ENCODE measurements around the gene TFPI.

GRCh38 chr2:187504312-187504921 is 49.8 kb downstream of the TFPI start:
- TF ChIP-seq SIN3A (IDR thresholded peaks at IDR 0.05; ENCODE audit: low read depth) (no peak), CEBPB (IDR thresholded peaks at IDR 0.05; ENCODE audit: low read depth) (no peak), EGR1 (IDR thresholded peaks at IDR 0.05; ENCODE audit: low read depth) (no peak), POLR2AphosphoS5 (IDR thresholded peaks at IDR 0.05; ENCODE audit: low read depth, low read length) (no peak), POLR2A (IDR thresholded peaks at IDR 0.05; ENCODE audit: borderline replicate concordance, extremely low read depth, insufficient read depth, insufficient read length) (no peak), EZH2phosphoT487 (IDR thresholded peaks at IDR 0.05; ENCODE audit: borderline replicate concordance) (no peak), RAD21 (IDR thresholded peaks at IDR 0.05; ENCODE audit: low read depth) (no peak), EZH2 (IDR thresholded peaks at IDR 0.05) (no peak), CBX3 (IDR thresholded peaks at IDR 0.05; ENCODE audit: low read depth) (no peak)
- TF ChIP-seq, protein P1, sequence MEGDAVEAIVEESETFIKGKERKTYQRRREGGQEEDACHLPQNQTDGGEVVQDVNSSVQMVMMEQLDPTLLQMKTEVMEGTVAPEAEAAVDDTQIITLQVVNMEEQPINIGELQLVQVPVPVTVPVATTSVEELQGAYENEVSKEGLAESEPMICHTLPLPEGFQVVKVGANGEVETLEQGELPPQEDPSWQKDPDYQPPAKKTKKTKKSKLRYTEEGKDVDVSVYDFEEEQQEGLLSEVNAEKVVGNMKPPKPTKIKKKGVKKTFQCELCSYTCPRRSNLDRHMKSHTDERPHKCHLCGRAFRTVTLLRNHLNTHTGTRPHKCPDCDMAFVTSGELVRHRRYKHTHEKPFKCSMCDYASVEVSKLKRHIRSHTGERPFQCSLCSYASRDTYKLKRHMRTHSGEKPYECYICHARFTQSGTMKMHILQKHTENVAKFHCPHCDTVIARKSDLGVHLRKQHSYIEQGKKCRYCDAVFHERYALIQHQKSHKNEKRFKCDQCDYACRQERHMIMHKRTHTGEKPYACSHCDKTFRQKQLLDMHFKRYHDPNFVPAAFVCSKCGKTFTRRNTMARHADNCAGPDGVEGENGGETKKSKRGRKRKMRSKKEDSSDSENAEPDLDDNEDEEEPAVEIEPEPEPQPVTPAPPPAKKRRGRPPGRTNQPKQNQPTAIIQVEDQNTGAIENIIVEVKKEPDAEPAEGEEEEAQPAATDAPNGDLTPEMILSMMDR (IDR thresholded peaks at IDR 0.05 in 2 of 3, conservative IDR thresholded peaks at IDR 0.05 in 1 of 3; ENCODE audit: borderline replicate concordance in 1 of 3, insufficient read depth in 1 of 3, low read depth in 2 of 3, low read length in 2 of 3), result no peak
- TF ChIP-seq, protein P2, sequence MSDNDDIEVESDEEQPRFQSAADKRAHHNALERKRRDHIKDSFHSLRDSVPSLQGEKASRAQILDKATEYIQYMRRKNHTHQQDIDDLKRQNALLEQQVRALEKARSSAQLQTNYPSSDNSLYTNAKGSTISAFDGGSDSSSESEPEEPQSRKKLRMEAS (IDR thresholded peaks at IDR 0.05), result no peak

Measured in HCT116 (cell line).